ENCODE measurements around the gene CAPN8. TPM values are rescaled to one million over a fixed set of nuclear protein-coding genes. Genes with fewer than 3 reads are reported as not detected.

CAPN8 gene
- total and polyA plus RNA-seq, 2 experiments from 2014 or later, result 0.15 TPM; not detected in 1

- TF ChIP-seq, protein P1, sequence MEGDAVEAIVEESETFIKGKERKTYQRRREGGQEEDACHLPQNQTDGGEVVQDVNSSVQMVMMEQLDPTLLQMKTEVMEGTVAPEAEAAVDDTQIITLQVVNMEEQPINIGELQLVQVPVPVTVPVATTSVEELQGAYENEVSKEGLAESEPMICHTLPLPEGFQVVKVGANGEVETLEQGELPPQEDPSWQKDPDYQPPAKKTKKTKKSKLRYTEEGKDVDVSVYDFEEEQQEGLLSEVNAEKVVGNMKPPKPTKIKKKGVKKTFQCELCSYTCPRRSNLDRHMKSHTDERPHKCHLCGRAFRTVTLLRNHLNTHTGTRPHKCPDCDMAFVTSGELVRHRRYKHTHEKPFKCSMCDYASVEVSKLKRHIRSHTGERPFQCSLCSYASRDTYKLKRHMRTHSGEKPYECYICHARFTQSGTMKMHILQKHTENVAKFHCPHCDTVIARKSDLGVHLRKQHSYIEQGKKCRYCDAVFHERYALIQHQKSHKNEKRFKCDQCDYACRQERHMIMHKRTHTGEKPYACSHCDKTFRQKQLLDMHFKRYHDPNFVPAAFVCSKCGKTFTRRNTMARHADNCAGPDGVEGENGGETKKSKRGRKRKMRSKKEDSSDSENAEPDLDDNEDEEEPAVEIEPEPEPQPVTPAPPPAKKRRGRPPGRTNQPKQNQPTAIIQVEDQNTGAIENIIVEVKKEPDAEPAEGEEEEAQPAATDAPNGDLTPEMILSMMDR (IDR thresholded peaks at IDR 0.05; ENCODE audit: low read depth, low read length), result no peak
- DNase-seq (ENCODE audit: low read depth in 1 of 2, low spot score in 1 of 2), result peak in 1 of 2 donors; percentile 74
- H3K27ac ChIP-seq, result peak overlapping the region; percentile 83
- no peaks in the 10 kb centered on the region for H3K36me3 ChIP-seq
- no peak overlapping the region for H3K4me3 ChIP-seq
- no peaks in the 10 kb centered on the region for H3K9me3 ChIP-seq (ENCODE audit: low read depth)
- H3K4me1 ChIP-seq (ENCODE audit: low read depth), result peaks cover 25% of the 10 kb centered on the region
- no peaks in the 10 kb centered on the region for H3K27me3 ChIP-seq
These were observed 23.3 kb downstream of the CAPN8 start for GRCh38 chr1:223642237-223642636.

GRCh38 chr1:223641523-223642039, 23.9 kb downstream of the CAPN8 start:
- Histone ChIP-seq H3K4me3 (no peak overlapping the region), H3K27me3 (no peaks in the 10 kb centered on the region), H3K9me3 (ENCODE audit: low read depth) (no peaks in the 10 kb centered on the region), H3K27ac (peak overlapping the region; percentile 83), H3K4me1 (ENCODE audit: low read depth) (peaks cover 25% of the 10 kb centered on the region), H3K36me3 (no peaks in the 10 kb centered on the region)
- DNase-seq (ENCODE audit: low read depth in 1 of 2, low spot score in 1 of 2), result no peak
- TF ChIP-seq, protein P1 (IDR thresholded peaks at IDR 0.05; ENCODE audit: low read depth, low read length), result no peak

- Histone ChIP-seq H3K27ac (no peak overlapping the region), H3K4me1 (ENCODE audit: low read depth) (peaks cover 25% of the 10 kb centered on the region), H3K27me3 (no peaks in the 10 kb centered on the region), H3K36me3 (no peaks in the 10 kb centered on the region), H3K4me3 (no peak overlapping the region), H3K9me3 (ENCODE audit: low read depth) (no peaks in the 10 kb centered on the region)
- peak in 1 of 2 donors; percentile 9 for DNase-seq (ENCODE audit: low read depth in 1 of 2, low spot score in 1 of 2)
- TF ChIP-seq, protein P1 (IDR thresholded peaks at IDR 0.05; ENCODE audit: low read depth, low read length), result no peak
These were observed 26.2 kb downstream of the CAPN8 start for GRCh38 chr1:223639331-223639749.

DNA sequence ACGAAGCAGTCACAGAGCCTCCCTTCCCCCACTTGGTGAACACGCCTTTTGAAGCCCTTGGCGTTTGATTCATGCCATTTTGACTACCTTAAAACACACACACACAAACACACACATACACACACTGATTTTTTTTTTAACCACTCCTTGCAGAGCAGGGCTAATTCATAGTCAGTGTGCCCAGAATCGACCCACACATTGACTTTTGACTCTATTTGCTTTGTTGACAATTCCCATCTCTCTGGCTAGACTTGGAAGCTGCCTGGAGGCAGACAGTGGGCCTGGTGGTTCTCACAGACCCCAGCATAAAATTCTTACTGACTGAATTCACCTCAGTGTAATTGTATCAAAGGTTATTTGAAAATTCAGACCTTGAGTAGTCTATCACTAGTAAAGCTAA, 30.3 kb downstream of the CAPN8 start:
- Histone ChIP-seq H3K4me1 (ENCODE audit: low read depth) (peaks cover 5% of the 10 kb centered on the region), H3K27me3 (no peaks in the 10 kb centered on the region), H3K4me3 (no peak overlapping the region), H3K9me3 (ENCODE audit: low read depth) (no peaks in the 10 kb centered on the region), H3K27ac (no peak overlapping the region), H3K36me3 (no peaks in the 10 kb centered on the region)
- TF ChIP-seq, protein P1 (IDR thresholded peaks at IDR 0.05; ENCODE audit: low read depth, low read length), result no peak
- no peak for DNase-seq (ENCODE audit: low read depth in 1 of 2, low spot score in 1 of 2)

GRCh38 chr1:223634423-223634822, 31.1 kb downstream of the CAPN8 start:
- H3K4me3 ChIP-seq, result no peak overlapping the region
- no peaks in the 10 kb centered on the region for H3K36me3 ChIP-seq
- DNase-seq (ENCODE audit: low read depth in 1 of 2, low spot score in 1 of 2), result no peak
- H3K27me3 ChIP-seq, result no peaks in the 10 kb centered on the region
- H3K4me1 ChIP-seq (ENCODE audit: low read depth), result peaks cover 5% of the 10 kb centered on the region
- TF ChIP-seq, protein P1 (IDR thresholded peaks at IDR 0.05; ENCODE audit: low read depth, low read length), result no peak
- no peak overlapping the region for H3K27ac ChIP-seq
- H3K9me3 ChIP-seq (ENCODE audit: low read depth), result no peaks in the 10 kb centered on the region
